Measurements from ENCODE around the gene ANXA4. TPM values are rescaled to one million over a fixed set of nuclear protein-coding genes. Genes with fewer than 3 reads are reported as not detected.
"Not testable (repeated sequence)": the region's sequence is repeated elsewhere in the genome, so short reads cannot be mapped to it uniquely, and the experiment has no call there.

Gene ANXA4
- polyA plus RNA-seq, 3 donors = 230 to 308 (median 240) TPM

GRCh38 chr2:69745035-69745434 lies 3.1 kb downstream of the ANXA4 start:
- DNase-seq (ENCODE audit: low read depth in 3 of 3, low spot score in 2 of 3) = no peak

- no peak for DNase-seq (ENCODE audit: low read depth in 3 of 3, low spot score in 2 of 3)
Observed at GRCh38 chr2:69750246-69750645, 8.3 kb downstream of the ANXA4 start.

GRCh38 chr2:69753659-69754363 lies 11.9 kb downstream of the ANXA4 start:
- DNase-seq (ENCODE audit: low read depth in 3 of 3, low spot score in 2 of 3) = no peak

GRCh38 chr2:69754633-69755032 lies 12.7 kb downstream of the ANXA4 start:
- no peak for DNase-seq (ENCODE audit: low read depth in 3 of 3, low spot score in 2 of 3)

- DNase-seq (ENCODE audit: low read depth in 3 of 3, low spot score in 2 of 3) = no peak
Observed at GRCh38 chr2:69755862-69756467, 14.0 kb downstream of the ANXA4 start.

- DNase-seq (ENCODE audit: low read depth in 3 of 3, low spot score in 2 of 3) = no peak
Observed at GRCh38 chr2:69762025-69762424, 20.1 kb downstream of the ANXA4 start.

- no peak for DNase-seq (ENCODE audit: low read depth in 3 of 3, low spot score in 2 of 3)
Observed at GRCh38 chr2:69762513-69763494, 20.9 kb downstream of the ANXA4 start.

GRCh38 chr2:69763831-69764230 lies 21.9 kb downstream of the ANXA4 start:
- not testable (repeated sequence) for DNase-seq (ENCODE audit: low read depth in 3 of 3, low spot score in 2 of 3)

GRCh38 chr2:69764286-69765095 lies 22.6 kb downstream of the ANXA4 start:
- DNase-seq (ENCODE audit: low read depth in 3 of 3, low spot score in 2 of 3) = no peak

GRCh38 chr2:69765096-69765380 lies 23.1 kb downstream of the ANXA4 start:
- no peak for DNase-seq (ENCODE audit: low read depth in 3 of 3, low spot score in 2 of 3)

GRCh38 chr2:69766014-69766413 lies 24.1 kb downstream of the ANXA4 start:
- DNase-seq (ENCODE audit: low read depth in 3 of 3, low spot score in 2 of 3) = no peak

GRCh38 chr2:69767034-69767433 lies 25.1 kb downstream of the ANXA4 start:
- no peak for DNase-seq (ENCODE audit: low read depth in 3 of 3, low spot score in 2 of 3)

- DNase-seq (ENCODE audit: low read depth in 3 of 3, low spot score in 2 of 3) = no peak
Observed at GRCh38 chr2:69768235-69768634, 26.3 kb downstream of the ANXA4 start.

- DNase-seq (ENCODE audit: low read depth in 3 of 3, low spot score in 2 of 3) = no peak
Observed at GRCh38 chr2:69768789-69769188, 26.9 kb downstream of the ANXA4 start.

- no peak for DNase-seq (ENCODE audit: low read depth in 3 of 3, low spot score in 2 of 3)
Observed at GRCh38 chr2:69769272-69769671, 27.3 kb downstream of the ANXA4 start.

- DNase-seq (ENCODE audit: low read depth in 3 of 3, low spot score in 2 of 3) = no peak
Observed at GRCh38 chr2:69770193-69770702, 28.3 kb downstream of the ANXA4 start.

GRCh38 chr2:69770747-69771146 lies 28.8 kb downstream of the ANXA4 start:
- no peak for DNase-seq (ENCODE audit: low read depth in 3 of 3, low spot score in 2 of 3)

- no peak for DNase-seq (ENCODE audit: low read depth in 3 of 3, low spot score in 2 of 3)
Observed at GRCh38 chr2:69771461-69771860, 29.5 kb downstream of the ANXA4 start.

- DNase-seq (ENCODE audit: low read depth in 3 of 3, low spot score in 2 of 3) = no peak
Observed at GRCh38 chr2:69773206-69773605, 31.3 kb downstream of the ANXA4 start.

- DNase-seq (ENCODE audit: low read depth in 3 of 3, low spot score in 2 of 3) = not testable (repeated sequence)
Observed at GRCh38 chr2:69774258-69774983, 32.5 kb downstream of the ANXA4 start.
